CD4-positive, alpha-beta T cell treated with Interleukin-4 for 4 hours (primary cell): ENCODE results near the gene HLA-DPB1.
A peak's percentile ranks its signal among the peaks of the same experiment; 100 is the strongest.
"Not testable (repeated sequence)": the region's sequence is repeated elsewhere in the genome, so short reads cannot be mapped to it uniquely, and the experiment has no call there.

Source experiments
- DNase-seq: peaks from one replicate; pipeline ENCODE4 v3.0.0-alpha.2; 2020

HLA-DPB1 gene

DNA sequence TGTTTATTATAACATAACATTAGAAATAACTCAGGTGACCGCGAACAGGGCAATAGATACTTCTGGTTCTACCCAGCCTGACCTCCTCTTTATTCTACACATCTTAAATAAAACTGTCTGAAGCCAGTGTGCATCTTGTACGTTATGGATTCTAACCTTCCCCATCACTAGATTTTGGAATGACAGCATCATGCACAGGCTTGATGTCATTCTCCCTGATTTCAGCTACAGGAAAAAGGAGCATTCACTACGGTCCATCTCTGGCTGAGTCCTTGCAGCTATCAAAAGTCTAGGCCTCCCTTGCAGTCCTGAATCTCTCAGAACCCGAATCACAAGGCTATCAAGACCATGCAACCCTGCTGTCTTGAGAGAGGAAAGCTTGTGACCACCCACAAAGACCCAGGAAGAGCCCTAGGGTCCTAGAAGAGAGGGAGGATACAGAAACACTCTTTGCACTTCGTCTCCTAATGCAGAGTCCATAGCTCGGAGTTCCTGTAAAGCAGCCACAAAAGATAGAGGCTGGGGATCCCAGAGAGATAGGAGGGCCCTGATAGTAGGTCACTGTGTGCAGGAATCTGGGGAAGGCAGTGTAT lies 3.2 kb upstream of the HLA-DPB1 start:
- no peak for DNase-seq

DNA sequence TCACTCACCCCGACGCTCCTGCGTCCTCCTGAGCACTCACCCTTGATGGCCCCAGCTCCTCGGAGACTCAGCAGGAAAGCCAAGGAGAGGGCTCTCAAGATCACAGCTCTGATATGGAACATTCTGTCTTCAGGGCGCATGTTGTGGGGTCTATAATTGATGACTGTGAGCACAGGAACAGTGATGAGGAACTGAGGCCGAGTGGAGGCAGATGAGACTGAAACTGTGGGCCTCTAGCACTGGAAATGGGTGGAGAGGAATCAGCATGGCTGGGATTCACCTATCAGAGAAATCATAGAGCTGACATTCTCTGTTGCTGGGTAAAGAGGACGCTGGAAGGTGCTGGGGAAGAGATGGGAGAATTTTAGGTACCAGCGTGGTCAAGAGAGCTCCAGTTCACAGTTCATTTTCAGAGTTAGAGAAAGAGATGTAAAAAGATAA lies 2.3 kb upstream of the HLA-DPB1 start, which contains the start of gene HLA-DPA1:
Gene HLA-DPA1, minus strand, starts transcription at position 219 of the 441 bp plus-strand sequence.
- peak; percentile 72 for DNase-seq

DNA sequence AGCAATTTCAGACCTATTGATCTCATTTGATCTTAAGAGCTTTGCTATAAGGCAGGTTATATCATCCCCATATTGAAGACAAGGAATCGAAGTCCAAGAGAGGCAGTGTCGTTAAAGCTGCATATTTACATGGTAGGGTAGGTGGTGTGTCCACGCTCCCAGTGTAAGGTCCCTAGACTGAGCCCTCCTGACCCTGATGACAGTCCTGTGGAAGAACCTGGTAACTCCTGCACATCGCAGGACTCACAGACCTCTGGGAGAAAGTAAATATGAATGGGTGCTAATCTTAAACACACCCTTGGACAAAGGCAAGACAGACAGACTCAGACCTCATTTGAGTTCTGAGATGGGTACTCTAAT lies 602 bp upstream of the HLA-DPB1 start:
- no peak for DNase-seq

DNA sequence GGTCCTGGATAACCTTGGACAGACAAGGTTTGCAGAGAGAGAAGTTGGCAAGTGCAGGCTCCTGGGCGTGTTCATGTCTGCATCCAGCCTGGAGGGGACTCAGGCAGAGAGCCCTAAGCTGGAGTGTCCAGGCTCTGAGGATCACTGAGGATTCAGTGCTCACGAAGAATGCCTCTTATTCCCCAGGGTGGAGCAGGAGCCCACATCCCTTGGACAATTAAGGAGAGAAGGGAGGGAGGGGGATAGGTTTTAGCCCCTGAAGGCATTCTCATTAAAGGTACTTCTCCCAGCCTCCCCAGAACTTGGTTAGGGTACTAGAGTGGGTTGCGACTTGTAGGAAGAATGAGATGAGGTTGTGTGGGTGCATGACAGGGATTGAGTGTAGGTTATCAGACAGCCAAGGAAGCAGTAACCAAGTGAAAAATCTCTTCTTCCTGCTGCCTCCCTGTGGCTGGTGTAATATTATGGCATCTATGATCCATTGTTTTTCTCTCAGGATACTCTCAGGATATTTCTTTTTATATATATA lies 680 bp downstream of the HLA-DPB1 start:
- DNase-seq: no peak

DNA sequence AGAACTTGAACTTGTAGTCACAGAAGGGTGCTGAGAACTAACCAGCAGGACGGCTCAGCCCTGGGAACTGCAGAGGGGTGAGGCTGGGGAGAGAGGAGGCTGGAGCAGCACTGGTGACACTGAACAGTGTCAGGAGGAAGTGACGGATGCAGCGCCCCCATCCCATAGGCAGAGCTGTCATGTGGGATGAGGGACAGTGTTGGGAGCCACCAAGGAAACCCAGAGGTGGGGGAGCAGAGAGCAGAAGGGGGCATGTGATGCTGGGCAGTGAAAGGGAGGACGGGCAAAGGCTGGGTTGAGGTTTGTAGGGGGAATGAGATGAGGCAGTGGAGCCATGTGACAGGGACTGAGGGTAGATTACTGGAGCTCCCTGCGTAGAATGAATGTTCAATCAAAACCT lies 2.1 kb downstream of the HLA-DPB1 start:
- no peak for DNase-seq

DNA sequence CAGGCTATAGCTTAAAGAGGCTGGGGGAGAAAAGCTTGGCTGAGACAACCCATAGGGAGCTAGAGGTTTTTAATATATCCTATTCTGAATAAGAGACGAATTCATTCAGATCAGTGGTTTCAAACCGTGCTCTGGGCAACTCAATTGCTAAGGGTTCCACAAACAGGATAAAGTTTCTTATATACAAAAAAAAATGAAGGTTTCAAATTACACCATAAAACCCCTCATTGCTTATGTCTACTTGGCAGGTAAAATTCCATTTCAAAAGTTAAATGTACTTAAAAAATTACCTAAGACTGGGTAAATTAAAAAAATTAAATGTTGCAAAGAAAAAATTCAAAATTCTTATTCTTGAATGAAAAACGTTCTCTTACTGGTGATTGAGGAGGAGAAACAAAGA lies 2.7 kb downstream of the HLA-DPB1 start:
- no peak for DNase-seq

DNA sequence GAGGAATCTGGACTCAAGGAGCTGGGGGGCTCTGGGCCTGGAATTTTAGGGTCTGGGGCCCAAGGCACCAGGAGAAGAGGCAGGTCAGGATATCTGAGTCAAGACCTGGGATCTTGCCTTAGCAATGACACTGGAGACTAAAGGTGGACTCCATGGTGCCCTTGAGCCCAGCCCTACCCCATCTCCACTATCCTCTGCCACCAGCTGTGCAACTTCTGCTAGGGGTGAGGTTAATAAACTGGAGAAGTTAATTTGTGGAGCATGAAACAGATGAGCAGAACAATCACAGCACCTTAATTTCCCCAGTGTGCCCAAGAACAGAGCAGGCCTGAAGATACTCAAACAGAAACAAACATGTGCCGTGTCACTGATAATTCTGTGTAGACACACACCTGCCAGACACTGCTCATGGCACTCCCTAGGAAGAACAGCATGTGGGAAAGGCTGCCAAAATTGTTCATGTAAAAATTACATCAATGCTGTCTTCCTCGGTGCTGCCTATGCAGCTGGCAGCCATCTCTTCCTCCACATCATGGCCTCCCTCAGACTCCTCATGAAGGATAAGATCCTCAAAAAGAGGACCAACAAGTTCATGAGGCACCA lies 3.2 kb downstream of the HLA-DPB1 start:
- DNase-seq: no peak

DNA sequence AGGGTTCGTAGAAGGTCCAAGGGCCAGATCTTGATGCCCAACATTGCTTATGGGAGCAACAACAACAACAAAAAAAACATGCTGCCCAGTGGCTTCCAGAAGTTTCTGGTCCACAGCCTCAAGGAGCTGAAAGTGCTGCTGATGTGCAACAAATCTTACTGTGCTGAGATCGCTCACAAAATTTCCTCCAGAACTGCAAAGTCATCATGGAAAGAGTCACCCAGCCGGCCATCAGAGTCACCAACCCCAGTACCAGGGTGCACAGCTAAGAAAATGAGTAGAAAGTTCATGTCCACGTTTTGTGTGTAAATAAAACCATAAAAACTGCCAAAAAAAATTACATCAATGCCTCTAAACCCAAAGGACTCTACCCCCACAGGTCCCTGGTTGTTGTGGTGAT lies 3.8 kb downstream of the HLA-DPB1 start:
- no peak for DNase-seq

DNA sequence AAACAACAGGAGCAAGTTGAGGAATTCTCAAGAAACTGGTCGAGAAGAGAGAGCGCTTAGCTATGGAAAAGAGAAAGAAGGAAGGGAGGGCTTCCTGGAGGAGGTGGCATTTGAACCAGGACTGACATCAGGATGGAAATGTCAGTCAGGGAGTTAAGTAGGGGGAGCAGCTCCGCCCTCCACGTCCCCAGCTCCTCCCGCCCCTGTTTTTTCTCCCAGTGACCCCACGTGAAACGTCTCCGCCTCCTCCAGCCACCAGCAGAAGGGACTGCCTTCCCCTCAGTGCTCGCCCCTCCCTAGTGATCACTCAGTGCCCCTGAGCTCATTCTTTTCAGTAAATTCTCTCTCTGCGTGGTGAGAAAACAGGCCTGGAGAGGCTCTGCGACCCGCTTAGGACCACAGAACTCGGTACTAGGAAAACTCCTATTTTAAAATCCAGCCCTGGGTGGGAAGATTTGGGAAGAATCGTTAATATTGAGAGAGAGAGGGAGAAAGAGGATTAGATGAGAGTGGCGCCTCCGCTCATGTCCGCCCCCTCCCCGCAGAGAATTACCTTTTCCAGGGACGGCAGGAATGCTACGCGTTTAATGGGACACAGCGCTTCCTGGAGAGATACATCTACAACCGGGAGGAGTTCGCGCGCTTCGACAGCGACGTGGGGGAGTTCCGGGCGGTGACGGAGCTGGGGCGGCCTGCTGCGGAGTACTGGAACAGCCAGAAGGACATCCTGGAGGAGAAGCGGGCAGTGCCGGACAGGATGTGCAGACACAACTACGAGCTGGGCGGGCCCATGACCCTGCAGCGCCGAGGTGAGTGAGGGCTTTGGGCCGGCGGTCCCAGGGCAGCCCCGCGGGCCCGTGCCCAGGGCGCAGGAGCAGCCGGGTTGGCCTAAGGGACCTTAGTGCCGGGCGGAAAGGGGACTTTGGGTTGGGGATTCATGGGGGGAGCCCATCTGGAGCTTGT lies 4.6 kb downstream of the HLA-DPB1 start:
- DNase-seq: no peak

DNA sequence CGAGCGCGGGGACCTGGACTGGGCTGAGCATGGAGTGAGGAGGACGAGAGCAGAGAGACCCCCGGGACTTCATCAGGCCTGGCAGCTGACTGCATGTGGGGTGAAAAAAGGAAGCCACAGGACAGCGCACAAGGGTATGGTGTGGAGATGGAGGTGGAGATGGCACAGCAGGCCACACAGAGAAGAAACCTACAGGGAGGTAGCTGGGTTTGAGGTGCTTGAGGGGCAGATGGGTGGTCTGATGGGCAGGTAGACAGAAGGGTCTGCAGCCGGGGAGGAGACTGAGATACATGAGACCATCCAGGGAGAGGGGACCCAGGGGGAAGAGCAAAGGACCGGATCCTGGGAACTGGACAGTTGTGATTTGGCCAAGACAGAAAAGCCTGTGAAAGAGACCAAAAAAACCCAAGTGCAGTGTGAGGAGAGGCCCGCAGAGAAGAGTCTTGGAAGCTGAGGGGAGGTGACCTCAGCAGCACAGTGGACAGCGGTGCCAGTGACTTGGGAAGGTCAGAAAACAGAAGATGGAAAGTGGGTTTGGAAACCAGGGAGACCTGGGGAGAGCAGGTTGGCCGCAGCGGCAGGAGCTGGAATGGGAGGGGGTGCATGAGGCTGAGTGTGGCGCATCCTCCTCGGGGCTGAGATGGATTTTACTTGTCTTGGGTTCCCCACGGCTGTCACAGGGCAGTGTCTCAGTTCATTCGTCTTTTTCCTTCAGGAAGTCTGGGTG lies 5.5 kb downstream of the HLA-DPB1 start:
- no peak for DNase-seq

DNA sequence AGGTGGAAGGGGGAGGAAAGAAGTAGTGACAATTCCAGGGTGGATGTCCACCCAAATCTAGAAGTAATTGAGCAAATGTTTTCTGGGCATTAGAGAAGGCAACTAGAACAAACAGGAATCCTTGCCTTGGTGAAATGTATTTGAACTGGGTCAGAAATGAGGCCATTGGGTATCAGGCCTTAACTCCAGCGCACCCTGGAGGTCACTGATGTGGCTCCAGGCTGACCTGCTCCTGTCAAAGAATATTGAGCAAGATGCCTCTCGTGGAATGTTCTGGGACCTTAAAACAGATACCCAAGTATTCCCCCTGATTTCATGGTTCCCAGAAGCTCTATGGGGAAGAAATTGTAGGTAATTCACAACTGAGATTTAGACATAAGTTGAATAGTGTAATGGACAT lies 6.9 kb downstream of the HLA-DPB1 start:
- DNase-seq: no peak

DNA sequence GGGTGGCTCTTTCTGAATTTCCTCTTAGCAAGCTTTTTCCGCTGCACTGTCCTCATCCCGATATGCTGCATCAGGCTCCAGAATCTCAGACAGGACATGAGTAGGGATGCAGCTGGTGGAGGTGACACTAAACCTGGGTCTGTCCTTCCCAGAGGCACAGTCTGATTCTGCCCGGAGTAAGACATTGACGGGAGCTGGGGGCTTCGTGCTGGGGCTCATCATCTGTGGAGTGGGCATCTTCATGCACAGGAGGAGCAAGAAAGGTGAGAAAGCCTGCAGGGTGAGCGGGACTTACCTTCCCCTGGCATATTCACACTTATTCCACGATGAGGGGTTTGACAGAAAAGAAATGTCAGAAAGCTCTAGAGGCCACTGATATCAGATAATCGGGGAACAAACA lies 9.8 kb downstream of the HLA-DPB1 start:
- DNase-seq: no peak

DNA sequence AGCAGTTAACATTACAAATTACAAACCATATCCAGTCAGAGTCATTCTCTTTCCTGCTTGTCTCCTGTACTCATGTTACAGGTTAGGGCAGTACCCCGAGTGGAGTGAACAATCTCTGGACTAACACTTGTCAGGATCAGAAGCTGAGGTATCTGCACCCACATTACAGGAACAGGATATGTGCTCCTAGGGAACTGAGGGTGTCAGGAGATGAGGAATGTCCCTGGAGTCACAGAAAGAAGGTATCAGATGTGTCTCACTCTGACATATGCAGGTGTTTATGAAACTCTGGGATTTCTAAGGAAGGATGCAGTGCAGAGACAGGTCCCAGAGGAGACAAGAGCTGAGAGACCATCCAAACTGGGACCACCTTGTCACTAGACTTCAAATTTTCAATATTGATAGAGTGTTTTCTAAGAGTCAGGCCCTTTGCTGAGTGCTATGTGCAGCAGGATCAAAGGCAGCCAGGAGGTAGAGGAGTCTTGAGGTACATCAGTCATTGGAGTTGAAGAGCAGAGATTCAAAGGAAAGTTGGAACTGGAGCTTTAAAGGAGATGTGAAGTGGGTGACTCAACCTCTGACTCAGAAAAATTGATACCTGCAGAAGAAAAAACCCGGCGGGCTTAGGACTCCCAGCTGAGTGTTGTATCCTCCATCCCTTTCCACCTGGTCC lies 12.6 kb downstream of the HLA-DPB1 start:
- no peak for DNase-seq

DNA sequence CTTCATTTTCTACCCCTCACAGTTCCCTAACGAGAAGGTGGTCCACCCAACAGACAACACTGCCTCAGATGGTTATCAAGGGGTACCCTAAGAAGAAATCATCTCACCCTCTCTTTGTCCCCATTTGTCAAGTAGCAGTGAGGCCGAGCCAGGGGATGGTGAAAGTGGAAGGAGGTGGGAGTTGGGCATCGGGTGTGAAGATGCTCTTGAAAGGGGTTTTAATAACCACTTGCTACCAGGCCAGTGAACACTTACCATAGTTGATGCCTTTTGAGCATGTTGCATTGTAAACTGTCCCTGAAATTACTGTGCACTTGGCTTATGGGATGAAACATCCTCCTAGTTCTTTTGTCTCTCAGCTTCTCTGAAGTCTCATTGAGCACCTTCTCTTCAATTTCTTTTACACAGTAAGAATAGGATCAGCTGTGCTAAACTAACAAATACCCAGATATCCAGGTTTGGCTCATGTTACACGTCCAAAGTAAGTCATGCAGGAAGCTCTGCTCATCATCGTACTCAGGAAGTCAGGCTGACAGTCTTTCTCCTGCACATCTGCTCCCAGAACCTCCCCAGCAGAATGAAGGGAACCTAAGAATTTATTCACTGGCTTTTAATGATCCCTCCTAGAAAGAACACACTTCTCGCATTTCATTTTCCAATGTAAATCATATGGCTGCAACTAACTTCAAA lies 13.3 kb downstream of the HLA-DPB1 start:
- DNase-seq: no peak

DNA sequence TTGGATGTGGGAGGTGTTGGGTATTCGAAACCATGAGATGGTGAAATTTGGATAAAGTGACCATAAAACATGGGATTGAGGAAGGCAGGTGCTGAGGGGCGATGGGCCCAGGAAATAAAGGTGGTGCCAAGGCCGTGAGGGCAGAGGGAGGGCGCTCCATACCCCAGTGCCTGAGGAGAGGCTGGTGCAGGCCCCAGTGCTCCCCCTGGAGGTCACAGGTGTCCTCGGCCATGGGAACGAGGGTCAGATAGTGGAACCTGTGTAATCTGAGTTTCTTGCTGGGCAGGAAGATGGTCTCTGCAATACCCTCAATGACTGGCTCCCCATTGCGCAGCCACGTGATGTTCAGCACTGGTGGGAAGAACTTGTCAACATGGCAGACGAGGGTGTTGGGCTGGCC lies 16.2 kb downstream of the HLA-DPB1 start:
- DNase-seq: peak; percentile 40

DNA sequence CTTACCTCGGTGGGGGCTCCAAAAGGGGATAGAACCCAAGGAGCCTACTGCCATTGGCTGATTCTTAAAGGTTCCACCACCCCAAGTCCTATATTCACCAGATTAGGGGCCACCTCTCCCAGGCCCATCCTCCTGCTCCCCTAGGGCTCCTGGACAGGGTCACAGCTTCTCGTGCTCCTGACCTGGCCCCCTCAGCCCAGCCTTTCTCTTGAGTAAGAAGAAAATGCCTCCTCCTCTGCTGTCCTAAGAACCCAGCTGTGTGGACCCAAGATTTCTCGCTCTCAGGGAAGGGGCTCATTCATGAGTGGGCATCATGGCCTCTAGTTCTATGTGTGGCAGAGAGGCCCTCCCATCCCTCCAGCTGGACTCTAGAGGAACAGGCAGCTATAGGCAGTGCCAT lies 16.6 kb downstream of the HLA-DPB1 start:
- DNase-seq: no peak

DNA sequence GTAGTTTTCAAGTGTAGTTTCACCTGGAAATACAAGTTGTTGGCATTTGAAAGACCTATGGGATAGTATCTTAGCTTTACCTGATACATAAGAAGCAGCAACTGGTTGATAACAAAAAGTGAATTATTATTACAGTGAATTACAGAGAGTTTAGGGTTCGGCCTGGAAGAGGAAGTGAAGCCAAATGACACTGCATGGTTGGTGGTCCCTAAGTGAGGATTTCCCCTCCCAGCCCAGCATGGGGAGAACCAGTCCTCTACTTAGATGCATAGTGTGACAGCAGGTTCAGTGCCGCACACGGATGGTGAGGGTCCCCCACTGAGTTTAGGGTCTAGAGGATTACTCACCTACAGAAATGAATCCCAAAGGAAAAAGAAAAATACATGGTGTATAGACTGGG lies 18.1 kb downstream of the HLA-DPB1 start:
- no peak for DNase-seq

DNA sequence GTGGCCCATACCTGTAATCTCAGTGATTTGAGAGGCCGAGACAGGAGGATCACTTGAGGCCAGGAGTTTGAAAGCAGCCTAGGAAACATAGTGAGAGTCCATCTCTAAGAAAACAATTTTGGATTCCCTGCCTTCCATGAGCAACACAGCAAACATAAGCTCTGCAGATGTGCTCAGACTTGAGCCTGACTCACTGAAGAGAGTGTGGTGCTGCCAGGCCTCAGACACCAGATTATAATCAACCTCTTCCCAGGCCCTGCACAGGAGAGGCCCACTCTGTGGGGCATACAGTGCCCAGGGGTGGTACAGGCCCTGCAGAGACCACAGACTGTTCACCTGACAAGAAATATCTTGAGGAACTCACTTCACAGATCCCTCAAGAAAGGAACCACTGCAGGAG lies 19.9 kb downstream of the HLA-DPB1 start:
- DNase-seq: no peak

DNA sequence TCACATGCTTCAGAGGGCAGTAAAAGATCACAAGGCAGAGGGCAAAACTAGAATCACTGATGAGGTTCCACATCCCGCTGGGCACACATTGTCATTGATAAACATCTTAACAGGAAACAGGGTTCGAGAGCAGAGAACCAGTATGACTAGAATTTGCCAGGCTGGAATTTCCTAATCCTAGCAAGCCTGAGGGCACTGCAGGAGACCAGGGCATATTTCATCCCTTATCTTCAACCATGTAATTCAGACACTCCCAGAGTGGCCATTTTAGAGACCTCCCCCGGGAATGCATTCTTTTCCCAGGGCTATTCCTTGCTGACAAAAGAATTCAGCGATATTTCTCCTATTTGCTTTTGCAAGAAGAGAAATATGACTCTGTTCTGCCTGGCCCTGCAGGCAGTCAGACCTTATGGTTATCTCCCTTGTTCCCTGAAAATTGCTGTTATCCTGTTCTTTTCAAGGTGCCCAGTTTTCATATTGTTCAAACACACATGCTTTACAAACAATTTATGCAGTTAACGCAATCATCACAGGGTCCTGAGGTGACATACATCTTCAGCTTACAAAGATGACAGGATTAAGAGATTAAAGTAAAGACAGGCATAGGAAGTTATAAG lies 25.4 kb downstream of the HLA-DPB1 start:
- not testable (repeated sequence) for DNase-seq

DNA sequence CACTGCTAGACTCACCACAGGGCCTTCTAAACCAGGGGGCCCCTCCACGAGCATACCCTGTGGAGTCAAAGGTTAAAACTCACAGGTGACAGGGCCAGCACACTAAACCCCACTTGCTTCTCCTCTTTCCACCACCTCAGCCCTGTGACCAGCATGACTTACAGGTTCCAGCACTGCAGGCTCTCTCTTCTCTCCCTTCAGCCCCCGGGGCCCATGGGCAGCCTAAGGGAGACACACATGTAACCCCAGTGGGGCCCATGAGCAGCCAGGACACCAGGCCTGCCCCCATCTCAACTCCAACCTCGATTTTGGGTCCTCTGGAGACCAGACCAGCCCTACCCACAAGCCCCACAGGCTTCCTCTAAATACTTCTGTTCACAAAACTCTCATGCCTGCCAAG lies 28.0 kb downstream of the HLA-DPB1 start:
- no peak for DNase-seq

DNA sequence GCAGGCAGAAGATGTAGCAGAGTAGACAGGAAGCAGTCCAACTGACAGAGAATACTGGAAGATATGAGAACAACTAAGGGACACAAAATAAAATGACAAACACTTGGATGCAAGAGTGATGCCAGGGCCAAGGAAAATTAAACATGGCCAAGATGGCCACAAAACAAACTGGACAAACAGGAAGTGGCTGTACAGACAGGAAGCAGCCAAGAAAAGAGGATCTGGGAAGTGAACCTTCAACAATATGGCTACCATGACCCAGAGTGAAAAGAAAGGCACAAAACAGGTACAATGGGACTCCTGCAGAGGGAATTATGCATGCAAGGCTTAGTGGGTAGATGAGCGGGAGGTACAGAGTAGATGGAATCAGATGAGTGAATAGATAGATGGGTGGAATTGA lies 29.1 kb downstream of the HLA-DPB1 start:
- no peak for DNase-seq
